NB4 (cell line): Measurements from ENCODE around the gene TENM4.

Source experiments
- CTCF ChIP-seq: IDR thresholded peaks from one replicate; pipeline ENCODE4 v1.5.1; 2012; ENCODE audit warnings: low read depth, low read length
- MAX ChIP-seq: IDR thresholded peaks from 2 replicates; pipeline ENCODE4 v1.6.1; 2011; ENCODE audit warnings: low read depth, low read length
- MYC ChIP-seq: IDR thresholded peaks from 2 replicates; pipeline ENCODE4 v1.6.1; 2011; ENCODE audit warnings: low read depth, low read length
- POLR2A ChIP-seq: IDR thresholded peaks from 2 replicates; pipeline ENCODE4 v1.6.1; 2011; ENCODE audit warnings: mild to moderate bottlenecking; ENCODE audit not compliant: insufficient read length; ENCODE audit errors: extremely low read depth

- TF ChIP-seq CTCF (no peak), POLR2A (no peak), MAX (no peak), MYC (no peak)
Observed at GRCh38 chr11:79329561-79329960, 111.3 kb downstream of the TENM4 start.
